Thyroid gland (tissue), 4 donors: ENCODE results near the gene PPIL1.

Experiments
- POLR2A ChIP-seq, 2 donors: fragments of 450-650 bp; IDR thresholded peaks; one replicate each; pipeline ENCODE4 v1.6.1; 2017; ENCODE audit warnings: antibody characterized with exemption in 2 of 2, mild to moderate bottlenecking in 2 of 2, moderate library complexity in 1 of 2
- TF ChIP-seq, protein P1 (sequence below), 6 experiments: fragments of 200-600 bp in 3 of 6; fragments of 450-650 bp in 3 of 6; sonication (generic) in 3 of 6; IDR thresholded peaks; one replicate each; pipeline ENCODE4 v1.5.1; 2016 to 2019; ENCODE audit warnings: antibody characterized with exemption in 6 of 6, mild to moderate bottlenecking in 2 of 6, inconsistent platforms in 1 of 6, moderate library complexity in 1 of 6

DNA sequence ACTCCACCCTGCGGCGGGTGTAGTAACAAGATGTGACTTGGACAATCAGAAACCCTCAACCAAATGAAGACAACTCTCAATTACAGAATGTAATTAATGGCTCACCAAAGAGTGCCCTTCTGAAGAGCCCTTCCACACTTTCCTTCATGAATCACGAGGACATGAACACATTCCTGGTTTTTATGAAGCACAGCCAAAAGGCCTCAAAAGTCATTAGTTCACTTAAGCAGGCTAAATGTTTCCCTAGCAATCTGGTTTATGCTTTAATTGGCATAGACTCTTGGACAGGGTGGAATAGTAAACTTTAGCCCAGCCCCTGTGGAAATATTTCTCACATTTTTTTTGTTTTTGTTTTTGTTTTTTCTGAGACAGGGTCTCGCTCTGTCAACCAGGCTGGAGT is 55.8 kb downstream of the PPIL1 start:
- TF ChIP-seq, protein P1, sequence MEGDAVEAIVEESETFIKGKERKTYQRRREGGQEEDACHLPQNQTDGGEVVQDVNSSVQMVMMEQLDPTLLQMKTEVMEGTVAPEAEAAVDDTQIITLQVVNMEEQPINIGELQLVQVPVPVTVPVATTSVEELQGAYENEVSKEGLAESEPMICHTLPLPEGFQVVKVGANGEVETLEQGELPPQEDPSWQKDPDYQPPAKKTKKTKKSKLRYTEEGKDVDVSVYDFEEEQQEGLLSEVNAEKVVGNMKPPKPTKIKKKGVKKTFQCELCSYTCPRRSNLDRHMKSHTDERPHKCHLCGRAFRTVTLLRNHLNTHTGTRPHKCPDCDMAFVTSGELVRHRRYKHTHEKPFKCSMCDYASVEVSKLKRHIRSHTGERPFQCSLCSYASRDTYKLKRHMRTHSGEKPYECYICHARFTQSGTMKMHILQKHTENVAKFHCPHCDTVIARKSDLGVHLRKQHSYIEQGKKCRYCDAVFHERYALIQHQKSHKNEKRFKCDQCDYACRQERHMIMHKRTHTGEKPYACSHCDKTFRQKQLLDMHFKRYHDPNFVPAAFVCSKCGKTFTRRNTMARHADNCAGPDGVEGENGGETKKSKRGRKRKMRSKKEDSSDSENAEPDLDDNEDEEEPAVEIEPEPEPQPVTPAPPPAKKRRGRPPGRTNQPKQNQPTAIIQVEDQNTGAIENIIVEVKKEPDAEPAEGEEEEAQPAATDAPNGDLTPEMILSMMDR (IDR thresholded peaks at IDR 0.05): no peak
- TF ChIP-seq POLR2A (IDR thresholded peaks at IDR 0.05): no peak
